Osteoblast (primary cell): Measurements from ENCODE around the gene CYB5D1. TPM values are rescaled to one million over a fixed set of nuclear protein-coding genes. Genes with fewer than 3 reads are reported as not detected.
A peak's percentile ranks its signal among the peaks of the same experiment; 100 is the strongest.
"Not testable (repeated sequence)": the region's sequence is repeated elsewhere in the genome, so short reads cannot be mapped to it uniquely, and the experiment has no call there.

Experiments
- DNase-seq: peaks from one replicate; pipeline ENCODE4 v3.0.0; 2011; ENCODE audit warnings: low spot score, mixed read lengths; ENCODE audit not compliant: insufficient read length; ENCODE audit errors: missing footprints
- H2AFZ ChIP-seq: 2 replicates; pipeline ENCODE4 v1.6.0; 2011; ENCODE audit warnings: mild to moderate bottlenecking, low read length
- H3K27ac ChIP-seq: 2 replicates; pipeline ENCODE4 v1.5.1; 2011; ENCODE audit warnings: mild to moderate bottlenecking, low read depth, low read length, moderate library complexity
- H3K27me3 ChIP-seq: 2 replicates; pipeline ENCODE4 v1.6.0; 2012; ENCODE audit warnings: mild to moderate bottlenecking, control low read depth, inconsistent platforms, low read length, moderate library complexity; ENCODE audit not compliant: insufficient read depth
- H3K36me3 ChIP-seq: 2 replicates; pipeline ENCODE4 v1.5.1; 2011; ENCODE audit warnings: mild to moderate bottlenecking, low read length, control low read depth, moderate library complexity; ENCODE audit not compliant: insufficient read depth
- H3K4me1 ChIP-seq: 2 replicates; pipeline ENCODE4 v1.5.1; 2011; ENCODE audit warnings: mild to moderate bottlenecking, low read length, control low read depth, moderate library complexity; ENCODE audit not compliant: insufficient read depth
- H3K4me2 ChIP-seq: 2 replicates; pipeline ENCODE4 v1.6.0; 2011; ENCODE audit warnings: mild to moderate bottlenecking, low read length; ENCODE audit not compliant: insufficient read depth
- H3K4me3 ChIP-seq: fragments of 200-600 bp; sonication (generic); 3 replicates; pipeline ENCODE4 v1.5.1; 2012; ENCODE audit warnings: mild to moderate bottlenecking, low read length, inconsistent platforms; ENCODE audit not compliant: insufficient read depth
- H3K79me2 ChIP-seq: 2 replicates; pipeline ENCODE4 v1.6.0; 2012; ENCODE audit warnings: mild to moderate bottlenecking, low read length, control low read depth, inconsistent platforms; ENCODE audit not compliant: insufficient read depth
- H3K9me3 ChIP-seq: 2 replicates; pipeline ENCODE4 v1.5.1; 2011; ENCODE audit warnings: low read depth, low read length, control low read depth
- H4K20me1 ChIP-seq: 2 replicates; pipeline ENCODE4 v1.6.0; 2012; ENCODE audit warnings: mild to moderate bottlenecking, low read length, control low read depth; ENCODE audit not compliant: insufficient read depth
- CTCF ChIP-seq: IDR thresholded peaks from 2 replicates; pipeline ENCODE4 v1.5.1; 2011; ENCODE audit warnings: mild to moderate bottlenecking, low read depth, low read length, moderate library complexity; ENCODE audit errors: extremely low read depth
- total RNA-seq: library from RNA; depleted of rRNA; stranded (reverse); fragments of >200 nt; gene quantifications from 2 replicates; pipeline ENCODE4 v1.2.3, GENCODE V29; 2012

The CYB5D1 gene
- total RNA-seq, 1 donor, result 10.5 TPM

GRCh38 chr17:7862692-7863437, 5.1 kb downstream of the CYB5D1 start:
- peaks cover 15% of the 10 kb centered on the region for H3K36me3 ChIP-seq
- DNase-seq, result peak; percentile 84
- H3K4me1 ChIP-seq, result peaks cover 9% of the 10 kb centered on the region
- no peaks in the 10 kb centered on the region for H3K9me3 ChIP-seq
- H3K27ac ChIP-seq, result no peak overlapping the region
- H3K4me2 ChIP-seq, result no peak overlapping the region
- H3K27me3 ChIP-seq, result no peaks in the 10 kb centered on the region
- peak; percentile 63 for TF ChIP-seq CTCF
- peaks cover 3% of the 10 kb centered on the region for H4K20me1 ChIP-seq
- H2AFZ ChIP-seq, result no peak overlapping the region
- no peak overlapping the region for H3K4me3 ChIP-seq
- H3K79me2 ChIP-seq, result peaks cover 30% of the 10 kb centered on the region

DNA sequence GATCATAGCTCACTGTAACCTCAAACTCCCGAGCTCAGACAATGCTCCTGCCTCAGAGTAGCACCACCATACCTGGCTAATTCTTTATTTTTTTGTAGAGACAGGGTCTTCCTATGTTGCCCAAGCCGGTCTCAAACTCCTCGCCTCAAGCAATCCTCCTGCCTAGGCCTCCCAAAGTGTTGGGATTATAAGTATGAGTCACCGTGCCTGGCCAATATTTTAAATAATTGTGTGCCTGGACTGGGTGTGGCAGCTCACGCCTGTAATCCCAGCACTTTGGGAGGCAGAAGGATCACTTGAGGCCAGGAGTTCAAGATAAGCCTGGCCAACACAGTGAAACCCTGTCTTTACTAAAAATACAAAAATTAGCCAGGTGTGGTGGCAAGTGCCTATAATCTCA, 6.6 kb downstream of the CYB5D1 start:
- H3K27ac ChIP-seq, DNase-seq, H3K27me3 ChIP-seq, H3K4me3 ChIP-seq, H2AFZ ChIP-seq, H4K20me1 ChIP-seq, H3K4me1 ChIP-seq, H3K9me3 ChIP-seq, H3K4me2 ChIP-seq: not testable (repeated sequence)
- peaks cover 15% of the 10 kb centered on the region for H3K36me3 ChIP-seq
- H3K79me2 ChIP-seq, result peaks cover 16% of the 10 kb centered on the region

DNA sequence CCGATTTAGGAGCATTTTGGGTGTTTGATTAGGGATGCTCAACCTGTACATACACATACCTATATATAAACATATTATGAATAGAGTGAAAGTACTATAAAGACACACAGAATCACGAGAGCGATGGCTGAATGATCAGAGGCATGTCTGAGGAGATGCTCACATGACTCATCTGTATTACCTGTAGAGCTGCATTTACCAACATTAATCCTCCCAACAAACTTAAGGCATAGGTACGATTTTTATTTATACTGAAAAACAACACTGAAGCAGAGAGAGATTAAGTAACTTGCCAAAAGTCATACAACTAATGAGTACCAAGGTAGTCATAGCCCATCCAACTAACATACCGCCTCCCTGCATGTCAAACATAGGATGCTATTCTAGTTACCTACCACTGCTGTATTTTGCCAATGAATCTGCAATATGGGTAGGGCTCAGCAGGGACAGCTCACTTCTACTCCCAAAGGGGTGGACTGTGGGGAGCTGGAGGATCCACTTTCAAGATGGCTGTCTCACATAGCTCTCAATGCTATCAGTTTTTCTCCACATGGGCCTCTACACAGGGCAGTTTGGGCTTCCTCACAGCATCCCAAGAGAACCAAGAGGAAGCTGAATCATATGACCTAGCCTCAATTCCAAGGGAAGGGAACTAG, 7.3 kb downstream of the CYB5D1 start:
- no peak for DNase-seq
- Histone ChIP-seq H3K79me2 (peaks cover 11% of the 10 kb centered on the region), H2AFZ (no peak overlapping the region), H4K20me1 (peaks cover 3% of the 10 kb centered on the region), H3K4me2 (no peak overlapping the region), H3K27me3 (no peaks in the 10 kb centered on the region), H3K27ac (no peak overlapping the region), H3K4me1 (no peaks in the 10 kb centered on the region), H3K36me3 (peaks cover 11% of the 10 kb centered on the region), H3K9me3 (no peaks in the 10 kb centered on the region), H3K4me3 (no peak overlapping the region)
- TF ChIP-seq CTCF, result no peak

GRCh38 chr17:7867881-7868329, 10.1 kb downstream of the CYB5D1 start:
- no peak for DNase-seq
- Histone ChIP-seq H3K4me1 (no peaks in the 10 kb centered on the region), H3K79me2 (peaks cover 6% of the 10 kb centered on the region), H3K27me3 (no peaks in the 10 kb centered on the region), H3K4me2 (no peak overlapping the region), H3K36me3 (peaks cover 8% of the 10 kb centered on the region), H4K20me1 (peaks cover under 1% of the 10 kb centered on the region), H3K4me3 (no peak overlapping the region), H3K27ac (no peak overlapping the region), H3K9me3 (no peaks in the 10 kb centered on the region), H2AFZ (no peak overlapping the region)
- no peak for TF ChIP-seq CTCF
